SU-DHL-6 (cell line): ENCODE data around the gene GTPBP4.

ENCODE experiments used
- EZH2phosphoT487 ChIP-seq: fragments of 200-600 bp; sonication (generic), shearing (Covaris generic); conservative IDR thresholded peaks from 2 replicates; pipeline ENCODE4 v1.6.1; 2018; ENCODE audit warnings: mild to moderate bottlenecking, antibody characterized with exemption, low read length, moderate library complexity, mixed read lengths
- TF ChIP-seq, protein P1 (sequence below): fragments of 200-600 bp; sonication (generic); IDR thresholded peaks from one replicate; pipeline ENCODE4 v1.5.1; 2017; ENCODE audit warnings: antibody characterized with exemption, mild to moderate bottlenecking, low read length, moderate library complexity; ENCODE audit not compliant: insufficient read depth, poor library complexity, severe bottlenecking

DNA sequence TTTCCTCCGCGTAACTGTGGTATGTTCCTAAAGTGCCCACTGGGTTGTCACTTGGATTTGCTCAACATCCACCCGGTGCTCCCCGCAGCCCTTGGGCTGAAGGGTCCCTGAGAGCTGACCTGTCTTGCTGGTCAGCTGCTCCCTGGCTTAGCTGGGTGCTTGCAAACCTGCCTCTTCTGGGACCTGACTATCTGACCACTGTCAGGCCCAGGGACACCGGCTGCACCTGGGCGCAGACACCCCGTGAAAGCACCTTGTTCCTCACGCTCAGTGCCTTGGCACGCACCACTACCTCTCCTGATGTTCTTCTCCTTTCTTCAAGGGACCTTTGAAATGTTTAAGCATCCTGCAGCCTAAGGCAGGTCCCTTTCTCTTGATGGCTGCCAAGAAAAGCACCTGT is 30.1 kb upstream of the GTPBP4 start:
- TF ChIP-seq, protein P1, sequence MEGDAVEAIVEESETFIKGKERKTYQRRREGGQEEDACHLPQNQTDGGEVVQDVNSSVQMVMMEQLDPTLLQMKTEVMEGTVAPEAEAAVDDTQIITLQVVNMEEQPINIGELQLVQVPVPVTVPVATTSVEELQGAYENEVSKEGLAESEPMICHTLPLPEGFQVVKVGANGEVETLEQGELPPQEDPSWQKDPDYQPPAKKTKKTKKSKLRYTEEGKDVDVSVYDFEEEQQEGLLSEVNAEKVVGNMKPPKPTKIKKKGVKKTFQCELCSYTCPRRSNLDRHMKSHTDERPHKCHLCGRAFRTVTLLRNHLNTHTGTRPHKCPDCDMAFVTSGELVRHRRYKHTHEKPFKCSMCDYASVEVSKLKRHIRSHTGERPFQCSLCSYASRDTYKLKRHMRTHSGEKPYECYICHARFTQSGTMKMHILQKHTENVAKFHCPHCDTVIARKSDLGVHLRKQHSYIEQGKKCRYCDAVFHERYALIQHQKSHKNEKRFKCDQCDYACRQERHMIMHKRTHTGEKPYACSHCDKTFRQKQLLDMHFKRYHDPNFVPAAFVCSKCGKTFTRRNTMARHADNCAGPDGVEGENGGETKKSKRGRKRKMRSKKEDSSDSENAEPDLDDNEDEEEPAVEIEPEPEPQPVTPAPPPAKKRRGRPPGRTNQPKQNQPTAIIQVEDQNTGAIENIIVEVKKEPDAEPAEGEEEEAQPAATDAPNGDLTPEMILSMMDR: no peak
- no peak for TF ChIP-seq EZH2phosphoT487
